Right hindlimb (tissue), 1 donor: Measurements from ENCODE around the gene ANTXR1.
A peak's percentile ranks its signal among the peaks of the same experiment; 100 is the strongest.

ENCODE experiments used
- DNase-seq: peaks from one replicate; pipeline ENCODE4 v3.0.0-alpha.2; 2018

Gene ANTXR1

DNA sequence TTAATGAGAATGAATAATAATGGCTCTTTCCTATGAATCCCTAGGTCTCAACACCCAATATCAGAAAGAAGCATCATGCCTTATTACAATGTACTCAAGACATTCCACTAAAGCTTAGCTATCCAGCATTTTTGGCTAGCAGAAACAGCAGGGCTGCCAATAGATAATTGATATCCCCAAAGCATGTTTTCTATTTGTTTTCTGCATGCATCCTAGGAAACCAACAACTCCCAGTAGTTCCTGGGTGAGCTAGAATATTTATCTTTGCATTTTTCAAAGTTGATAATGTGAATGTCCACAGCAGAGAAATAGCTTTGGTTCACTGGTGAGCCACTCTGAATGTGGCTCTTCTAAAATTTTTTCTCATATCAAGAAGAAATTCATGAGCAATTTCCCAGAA, 5.8 kb upstream of the ANTXR1 start:
- DNase-seq = peak; percentile 66

DNA sequence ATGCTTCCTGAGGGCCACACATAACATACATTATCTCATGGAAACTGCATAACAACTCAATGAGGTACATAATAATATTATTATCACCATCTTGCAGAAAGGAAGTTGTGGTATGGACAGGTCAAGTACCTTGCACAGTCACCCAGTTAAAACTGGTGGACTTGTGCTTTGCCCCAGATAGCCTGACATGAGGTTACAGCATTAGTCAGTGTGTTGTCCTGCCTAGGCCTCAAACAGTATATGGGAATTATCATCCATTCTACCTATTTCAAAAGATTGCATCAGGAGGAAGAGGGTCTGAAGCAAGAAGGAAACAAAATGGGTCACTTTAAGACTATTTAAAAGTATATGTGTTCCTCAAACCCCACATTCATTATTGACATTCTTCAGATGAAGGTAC, 5.4 kb upstream of the ANTXR1 start:
- DNase-seq = no peak

DNA sequence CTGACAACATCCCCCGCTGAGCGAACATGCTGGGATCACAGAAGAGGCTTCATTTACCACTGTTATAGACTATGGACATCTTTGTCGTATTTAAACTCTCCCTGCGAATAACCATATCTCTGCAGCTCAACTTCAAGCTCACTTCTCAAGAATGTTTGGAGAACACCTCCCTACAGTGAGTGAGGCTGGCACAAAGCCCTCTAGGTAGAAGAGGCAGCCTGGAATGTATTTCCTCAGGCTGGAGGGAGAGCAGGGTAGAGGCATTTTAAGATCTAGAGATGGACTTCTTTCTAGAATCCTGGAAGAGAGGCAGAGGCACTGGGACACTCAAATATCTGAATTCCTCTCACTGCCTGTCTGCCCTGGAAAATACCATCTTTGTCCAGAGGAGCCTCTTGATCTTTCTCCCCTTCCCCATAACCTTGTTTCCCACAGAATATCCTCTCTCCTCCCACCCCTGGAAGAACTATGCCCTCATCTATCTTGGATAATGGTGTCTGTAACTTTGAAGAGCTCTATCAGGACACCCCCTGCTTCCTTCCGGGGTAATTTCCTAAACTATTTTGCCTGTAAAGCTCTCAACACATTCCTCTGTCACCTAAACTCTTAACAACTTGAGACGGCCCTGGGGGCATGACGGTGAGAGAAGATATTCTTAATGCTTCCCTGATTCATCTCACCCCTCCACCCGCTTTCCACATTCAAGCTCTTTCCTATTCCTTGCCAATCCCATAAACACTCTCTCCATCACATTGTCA, 2.4 kb upstream of the ANTXR1 start:
- no peak for DNase-seq

GRCh38 chr2:69011611-69012157, 1.3 kb upstream of the ANTXR1 start:
- no peak for DNase-seq

DNA sequence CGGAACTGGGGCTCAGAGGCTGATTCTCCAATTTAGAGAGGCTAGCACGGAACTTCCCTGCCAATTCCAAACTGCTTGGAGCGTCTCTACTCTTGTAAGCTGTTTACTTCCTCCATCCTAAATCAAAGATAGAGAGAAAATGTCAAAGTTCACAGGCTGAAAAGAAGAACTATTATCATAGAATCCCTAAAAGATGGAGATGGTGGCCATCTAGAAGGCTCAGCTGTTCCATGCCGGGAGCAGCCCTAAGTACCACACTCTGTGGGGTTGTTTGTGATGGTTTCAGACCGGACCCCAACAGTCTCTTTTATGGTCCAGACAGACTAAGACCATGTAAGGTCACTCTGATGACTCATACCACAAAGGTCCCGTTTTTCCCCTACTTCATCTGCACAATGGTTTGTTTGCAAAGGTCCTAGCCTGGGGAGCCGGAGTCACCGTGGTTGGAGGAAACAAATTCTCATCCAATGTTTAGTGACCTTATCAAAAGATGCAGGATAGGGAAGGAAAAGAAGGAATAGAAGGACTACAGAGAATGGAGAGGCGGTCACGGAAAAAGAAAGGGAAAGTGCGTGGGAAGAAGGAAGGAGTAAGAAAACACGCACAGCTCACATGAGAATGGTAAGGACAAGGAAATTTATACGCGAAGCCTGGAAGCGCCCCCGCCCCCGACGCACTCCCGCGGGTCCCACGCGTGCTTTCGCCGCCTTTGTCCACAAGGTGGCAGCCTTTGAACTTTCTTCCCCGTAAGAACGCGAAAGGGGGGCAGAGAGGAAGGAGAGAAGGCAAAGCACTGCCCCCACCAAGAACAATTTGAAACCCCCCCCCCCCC, 453 bp upstream of the ANTXR1 start:
- peak; percentile 91 for DNase-seq

DNA sequence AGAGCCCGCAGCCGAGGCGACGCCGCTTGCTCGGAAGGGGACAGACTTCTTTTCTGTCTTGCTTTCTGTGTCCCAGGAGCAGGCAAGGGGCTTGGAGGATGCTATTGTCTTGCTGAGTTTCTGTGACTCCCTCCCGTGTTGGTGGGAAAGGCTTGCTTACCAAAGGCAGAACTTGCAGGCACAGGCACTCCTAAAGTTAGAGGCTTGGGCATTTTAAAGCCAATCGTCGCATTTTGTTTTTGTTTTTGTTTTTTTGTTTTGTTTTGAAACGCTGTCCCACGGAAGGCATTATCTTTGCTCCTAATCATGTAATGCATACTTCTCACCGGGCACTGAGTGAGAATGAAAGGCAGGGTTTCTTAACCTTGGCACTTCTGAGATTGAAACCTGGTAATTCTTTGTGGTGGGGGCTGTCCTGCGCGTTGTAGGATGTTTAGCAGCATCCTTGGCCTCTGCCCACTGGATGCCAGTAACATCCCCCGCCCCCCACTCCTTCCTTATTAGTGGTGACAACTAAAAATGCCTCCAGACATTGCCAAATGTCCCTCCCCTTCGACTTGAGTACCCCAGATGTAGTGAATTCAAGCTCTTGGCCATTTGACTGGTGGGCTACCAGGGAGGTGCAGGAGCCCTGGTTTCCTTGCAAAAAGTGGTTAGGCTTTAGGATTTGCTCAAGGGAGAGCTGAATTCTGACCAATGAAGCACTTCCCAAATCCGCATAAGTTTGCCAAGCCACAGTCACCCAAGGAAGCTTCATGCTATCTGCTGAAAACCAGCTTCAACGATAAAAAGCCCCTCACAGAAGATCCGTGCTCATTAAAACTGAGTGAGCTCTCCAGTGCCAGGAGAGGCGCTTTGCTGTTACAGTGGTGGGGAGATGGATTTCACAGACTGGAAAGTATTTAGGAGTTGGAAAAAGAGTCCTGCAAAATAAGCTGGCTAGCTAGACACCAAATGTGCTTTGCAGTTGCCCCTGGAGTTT, 1.2 kb downstream of the ANTXR1 start:
- DNase-seq = peak; percentile 82

GRCh38 chr2:69017080-69017479, 4.1 kb downstream of the ANTXR1 start:
- peak; percentile 55 for DNase-seq

GRCh38 chr2:69017835-69018234, 4.9 kb downstream of the ANTXR1 start:
- DNase-seq = no peak

GRCh38 chr2:69018678-69019095, 5.7 kb downstream of the ANTXR1 start:
- DNase-seq = no peak

DNA sequence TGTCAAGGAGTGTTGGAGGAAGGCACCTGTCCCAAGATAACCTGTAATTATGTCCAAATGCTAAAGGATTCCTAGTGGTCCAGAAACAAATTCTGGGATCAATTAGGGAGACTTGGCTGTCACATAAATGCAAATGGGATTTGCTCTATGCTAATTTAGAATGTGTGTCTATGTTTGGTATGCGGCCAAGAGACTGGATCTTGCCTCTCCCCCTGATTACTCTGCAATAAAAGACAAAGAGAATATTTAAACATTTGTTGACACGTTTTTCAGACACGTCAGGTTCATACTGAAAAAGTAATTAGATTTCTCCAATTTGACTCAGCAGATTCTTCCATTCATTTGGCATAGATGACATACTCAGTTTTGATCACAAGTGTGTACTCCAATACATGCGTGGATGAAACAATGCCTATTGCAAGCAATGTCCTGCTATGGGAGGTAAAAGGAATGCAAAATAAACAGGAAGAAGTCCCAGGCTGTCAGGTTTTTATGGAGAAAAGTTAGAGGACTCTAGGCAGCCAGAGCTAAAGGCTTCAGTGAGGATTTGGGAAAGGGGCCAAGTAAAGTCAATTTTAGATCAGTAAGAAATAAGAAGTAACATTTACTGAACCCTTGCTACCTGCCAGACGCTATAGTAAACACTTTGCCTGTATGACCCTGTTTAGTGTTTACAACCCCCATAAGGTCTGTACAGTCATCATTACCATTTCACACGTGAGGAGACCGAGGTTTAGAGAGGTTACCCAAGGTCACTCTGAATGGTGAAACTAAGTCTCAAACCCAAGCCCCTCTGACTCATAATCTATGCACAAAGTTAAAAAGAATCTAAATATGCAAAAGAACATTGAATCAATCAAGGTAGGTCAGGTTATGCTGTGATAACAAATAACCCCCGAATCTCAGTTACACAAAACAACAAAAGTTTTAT, 7.8 kb downstream of the ANTXR1 start:
- DNase-seq = no peak

DNA sequence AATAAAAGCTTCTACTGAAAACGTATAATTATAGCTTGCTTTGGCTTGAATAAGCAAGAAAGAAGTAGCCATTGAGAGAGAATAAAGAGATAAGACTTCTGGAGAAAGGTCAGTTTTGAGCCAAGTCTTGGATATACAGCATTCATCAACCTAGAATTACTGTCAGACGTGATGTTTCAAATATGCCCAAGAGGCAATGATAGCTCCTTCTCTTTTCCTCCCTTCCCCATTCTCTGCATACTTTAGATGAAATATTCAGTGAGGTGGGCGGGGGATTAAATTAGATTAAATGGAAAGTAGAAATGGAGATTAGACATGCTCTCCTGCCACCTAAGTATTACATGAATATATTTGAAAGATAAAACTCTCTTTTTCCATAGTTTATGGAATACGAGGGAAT, 8.7 kb downstream of the ANTXR1 start:
- no peak for DNase-seq

DNA sequence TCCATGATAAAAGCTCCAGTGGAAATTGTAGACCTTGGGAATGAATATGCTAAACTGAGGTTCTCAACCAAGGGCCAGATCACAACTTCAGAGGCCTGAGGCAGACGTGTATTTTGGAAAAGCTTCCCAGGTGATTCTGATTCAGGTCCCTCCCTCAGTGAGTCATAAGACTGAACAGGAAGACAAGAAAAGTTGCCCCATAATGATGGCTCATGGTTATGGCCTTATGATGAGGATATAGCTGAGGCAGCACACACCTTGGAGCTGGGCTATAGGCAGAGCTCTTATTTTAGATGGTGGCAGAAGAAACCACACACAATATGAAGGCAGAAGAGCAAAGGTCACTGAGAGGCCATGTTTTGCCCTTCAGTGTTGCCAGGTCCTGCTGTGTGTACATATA, 9.6 kb downstream of the ANTXR1 start:
- DNase-seq = no peak

- DNase-seq = no peak
Measured at GRCh38 chr2:69023236-69023635, 10.3 kb downstream of the ANTXR1 start.

DNA sequence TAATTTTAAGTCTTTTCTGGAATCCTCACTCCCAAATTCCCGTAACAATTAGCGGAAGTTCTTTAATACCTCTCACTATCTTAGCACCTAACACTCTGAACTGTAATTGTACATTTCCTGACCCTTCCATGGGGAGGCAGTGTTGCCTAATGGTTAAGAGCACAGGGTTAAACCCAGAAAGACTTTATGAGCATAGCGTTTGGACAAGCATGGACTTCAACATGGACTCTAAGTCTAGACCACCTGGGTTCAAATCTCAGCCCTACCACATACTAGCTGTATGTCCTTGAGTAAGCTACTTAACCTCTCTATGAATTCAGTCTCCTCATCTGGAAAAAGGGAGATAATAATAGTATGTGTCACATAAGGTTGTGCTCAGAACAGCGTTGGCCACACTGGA, 13.0 kb downstream of the ANTXR1 start:
- DNase-seq = no peak

GRCh38 chr2:69026691-69027459, 13.9 kb downstream of the ANTXR1 start:
- DNase-seq = no peak

- no peak for DNase-seq
Measured at GRCh38 chr2:69030800-69031428, 17.9 kb downstream of the ANTXR1 start.

DNA sequence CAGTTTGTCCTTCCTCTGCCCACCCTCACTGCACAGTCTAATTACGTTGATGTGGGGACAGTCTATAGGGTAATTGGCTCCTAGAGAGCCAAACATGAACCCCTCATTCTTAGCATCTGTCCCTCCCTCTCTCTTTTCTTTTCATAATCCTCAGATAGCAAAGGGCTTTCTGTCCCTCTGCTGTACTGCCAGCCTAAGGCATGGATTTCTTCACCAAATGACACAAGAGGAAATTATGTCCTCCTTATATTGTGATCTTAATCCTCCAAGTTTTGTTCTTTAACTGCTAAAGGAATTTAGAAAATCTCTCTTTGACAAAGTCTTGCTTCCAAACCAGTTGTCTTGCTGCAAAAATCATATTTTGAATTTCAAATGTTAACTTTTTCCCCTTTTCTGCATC, 18.5 kb downstream of the ANTXR1 start:
- no peak for DNase-seq

DNA sequence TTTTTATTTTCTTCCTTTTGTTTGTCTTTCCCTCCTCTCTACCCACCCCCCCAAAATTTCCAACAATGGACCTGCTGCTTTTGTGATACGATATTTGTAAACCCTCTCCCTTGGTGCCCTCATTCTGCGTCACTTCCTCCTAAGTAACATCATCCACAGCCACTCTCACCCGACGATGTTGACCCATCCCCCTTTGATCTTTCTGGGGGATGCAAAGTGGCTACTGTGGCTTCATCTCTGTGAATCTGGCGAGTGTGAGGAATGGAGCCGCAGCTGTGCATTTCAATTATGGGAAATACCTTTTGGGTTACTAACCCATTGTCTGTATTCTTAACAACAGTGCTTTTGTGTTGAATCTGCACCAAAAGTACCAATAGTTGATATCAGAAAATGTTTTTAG, 19.4 kb downstream of the ANTXR1 start:
- DNase-seq = no peak

- no peak for DNase-seq
Measured at GRCh38 chr2:69033461-69034095, 20.6 kb downstream of the ANTXR1 start.

GRCh38 chr2:69034122-69034521, 21.1 kb downstream of the ANTXR1 start:
- DNase-seq = no peak
